SK-N-MC (cell line): ENCODE measurements around the gene NAT16.

Experiments
- EZH2 ChIP-seq: fragments of 200-600 bp; sonication (generic); IDR thresholded peaks from one replicate; pipeline ENCODE4 v1.6.1; 2017; ENCODE audit warnings: antibody characterized with exemption
- POLR2AphosphoS5 ChIP-seq: IDR thresholded peaks from 2 replicates; pipeline ENCODE4 v1.6.1; 2012; ENCODE audit warnings: mild to moderate bottlenecking, low read depth, low read length, borderline replicate concordance

GRCh38 chr7:101174322-101174854, 5.7 kb downstream of the NAT16 start:
- no peak for TF ChIP-seq POLR2AphosphoS5
- no peak for TF ChIP-seq EZH2
